Measurements from ENCODE around the gene SLC25A44. TPM values are rescaled to one million over a fixed set of nuclear protein-coding genes. Genes with fewer than 3 reads are reported as not detected.

Gene SLC25A44
- total RNA-seq, 1 donor from 2014 or later: 5.8 TPM

DNA sequence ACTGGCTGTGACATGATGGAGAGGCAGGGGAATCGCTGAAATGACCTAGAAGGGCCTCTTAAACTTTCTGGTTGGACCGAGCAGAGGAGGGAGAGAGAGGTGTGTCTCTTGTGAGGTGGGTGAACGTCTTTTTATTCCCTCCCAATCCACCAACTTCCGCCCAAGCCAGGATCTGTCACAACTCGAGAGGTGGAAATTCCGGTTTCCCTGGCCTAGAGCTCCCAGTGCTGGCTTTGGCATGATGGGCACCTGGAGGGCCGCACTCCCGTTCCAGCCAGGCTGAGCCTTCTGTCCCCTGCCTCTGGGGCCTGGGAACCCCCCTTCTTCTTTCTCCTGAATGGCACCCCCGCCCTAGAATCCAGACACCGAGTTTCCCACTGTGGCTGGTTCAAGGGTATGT is 40.5 kb upstream of the SLC25A44 start, which contains the start of gene SEMA4A:
TSS of gene SEMA4A (plus strand) at position 224 of the 400 bp plus-strand sequence. CDS start 994 bp downstream, outside the sequence.
- H3K27me3 ChIP-seq (ENCODE audit: control insufficient read depth, insufficient read depth, low read length): no peaks in the 10 kb centered on the region
- peak; percentile 87 for DNase-seq (ENCODE audit: low read depth)
- FAIRE-seq: no peak

GRCh38 chr1:156154317-156154749 is 39.6 kb upstream of the SLC25A44 start:
- TF ChIP-seq CTCF (IDR thresholded peaks at IDR 0.05; ENCODE audit: insufficient read depth, low read length, severe bottlenecking): no peak
- Histone ChIP-seq H3K36me3 (ENCODE audit: control insufficient read depth, insufficient read depth, low read length) (peaks cover 7% of the 10 kb centered on the region), H3K4me3 (ENCODE audit: low read depth, low read length) (peak overlapping the region; percentile 38), H3K27me3 (ENCODE audit: control insufficient read depth, insufficient read depth, low read length) (no peaks in the 10 kb centered on the region)
- FAIRE-seq: no peak
- DNase-seq (ENCODE audit: low read depth): no peak

More for the DNA sequence above, 40.5 kb upstream of the SLC25A44 start, which contains the start of gene SEMA4A:
- no peak for TF ChIP-seq CTCF (IDR thresholded peaks at IDR 0.05; ENCODE audit: insufficient read depth, low read length, severe bottlenecking)
- peak within 1 kb of the TSS; percentile 38 for H3K4me3 ChIP-seq (ENCODE audit: low read depth, low read length)
- peaks cover 7% of the 10 kb centered on the region for H3K36me3 ChIP-seq (ENCODE audit: control insufficient read depth, insufficient read depth, low read length)

GRCh38 chr1:156155756-156156510 is 38.0 kb upstream of the SLC25A44 start:
- FAIRE-seq (no peak), DNase-seq (ENCODE audit: low read depth) (no peak)
- H3K27me3 ChIP-seq (ENCODE audit: control insufficient read depth, insufficient read depth, low read length): no peaks in the 10 kb centered on the region
- no peak for TF ChIP-seq CTCF (IDR thresholded peaks at IDR 0.05; ENCODE audit: insufficient read depth, low read length, severe bottlenecking)
- peaks cover 7% of the 10 kb centered on the region for H3K36me3 ChIP-seq (ENCODE audit: control insufficient read depth, insufficient read depth, low read length)
- no peak overlapping the region for H3K4me3 ChIP-seq (ENCODE audit: low read depth, low read length)

GRCh38 chr1:156157506-156157905 is 36.4 kb upstream of the SLC25A44 start:
- peaks cover 8% of the 10 kb centered on the region for H3K36me3 ChIP-seq (ENCODE audit: control insufficient read depth, insufficient read depth, low read length)
- FAIRE-seq (no peak), DNase-seq (ENCODE audit: low read depth) (no peak)
- H3K4me3 ChIP-seq (ENCODE audit: low read depth, low read length): no peak overlapping the region
- H3K27me3 ChIP-seq (ENCODE audit: control insufficient read depth, insufficient read depth, low read length): no peaks in the 10 kb centered on the region
- TF ChIP-seq CTCF (IDR thresholded peaks at IDR 0.05; ENCODE audit: insufficient read depth, low read length, severe bottlenecking): no peak

GRCh38 chr1:156157966-156158365 is 35.9 kb upstream of the SLC25A44 start:
- H3K27me3 ChIP-seq (ENCODE audit: control insufficient read depth, insufficient read depth, low read length): no peaks in the 10 kb centered on the region
- peaks cover 8% of the 10 kb centered on the region for H3K36me3 ChIP-seq (ENCODE audit: control insufficient read depth, insufficient read depth, low read length)
- no peak for DNase-seq (ENCODE audit: low read depth)
- no peak overlapping the region for H3K4me3 ChIP-seq (ENCODE audit: low read depth, low read length)
- no peak for TF ChIP-seq CTCF (IDR thresholded peaks at IDR 0.05; ENCODE audit: insufficient read depth, low read length, severe bottlenecking)
- FAIRE-seq: no peak

Data from bronchial epithelial cell (primary cell).